ENCODE measurements around the gene SLC9C2. TPM values are rescaled to one million over a fixed set of nuclear protein-coding genes. Genes with fewer than 3 reads are reported as not detected.
"Not testable (repeated sequence)": the region's sequence is repeated elsewhere in the genome, so short reads cannot be mapped to it uniquely, and the experiment has no call there.

SLC9C2 gene, protein sequence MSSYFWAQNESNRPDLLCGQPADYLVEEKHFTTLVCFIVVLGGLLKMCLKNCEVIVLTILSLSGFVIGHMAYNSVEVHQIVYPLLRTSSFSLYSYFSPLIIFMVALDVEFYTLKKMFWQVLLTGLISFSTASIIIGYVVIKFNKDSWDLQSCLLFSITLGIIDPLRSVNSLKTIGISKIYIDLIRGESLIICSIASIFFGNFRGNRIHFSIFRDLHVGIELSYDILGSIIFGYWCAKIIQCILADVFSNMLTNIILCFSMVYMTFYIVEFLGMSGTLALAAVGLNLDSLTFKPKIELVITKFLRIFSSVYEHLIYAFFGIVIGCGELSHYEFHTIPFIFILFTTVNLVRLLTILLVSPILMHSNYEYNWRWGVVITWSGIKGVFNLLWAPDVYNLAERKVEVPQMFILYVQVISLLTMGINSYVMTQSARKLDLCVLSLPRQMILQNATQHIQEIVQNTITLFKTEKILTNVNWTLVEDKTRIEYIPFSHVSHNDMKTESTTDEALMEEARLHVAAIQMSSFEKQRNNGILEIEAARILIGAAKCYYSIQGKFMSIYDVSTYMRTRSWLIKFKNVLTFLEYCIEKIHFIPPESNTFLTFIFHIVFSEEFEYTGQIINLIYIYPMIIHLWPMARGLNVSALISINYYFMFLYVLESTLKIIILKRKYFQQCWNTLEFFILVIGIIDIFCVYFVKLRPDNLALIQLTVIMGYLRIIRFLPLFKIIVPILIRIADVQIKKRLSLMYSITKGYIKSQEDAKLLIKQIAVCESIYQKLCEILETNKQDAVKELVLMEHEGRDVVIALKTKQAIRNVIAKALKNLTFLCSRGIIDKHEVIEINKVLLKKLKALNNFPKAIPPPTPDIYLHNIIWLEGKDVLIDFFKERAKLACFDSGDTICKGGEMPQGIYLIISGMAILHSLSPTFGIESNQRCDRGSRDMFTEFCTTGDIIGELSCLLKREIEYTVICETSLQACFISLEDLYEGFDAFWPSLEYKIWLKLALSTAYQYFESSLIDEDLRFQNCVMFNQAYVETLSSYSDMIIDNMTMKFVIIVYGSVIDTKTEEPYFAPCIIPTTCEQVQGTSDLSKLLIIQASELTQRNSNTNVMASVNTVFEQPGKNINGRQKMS
- total RNA-seq: not detected in 2 replicates

- no peak within 1 kb of the TSS for H3K4me3 ChIP-seq (ENCODE audit: insufficient read depth, low read length)
- no peak for TF ChIP-seq CTCF (IDR thresholded peaks at IDR 0.05; ENCODE audit: extremely low read depth, low read depth, low read length)
- no peak within 1 kb of the TSS for H3K4me2 ChIP-seq (ENCODE audit: insufficient read depth, low read length)
Measured at GRCh38 chr1:173603056-173603591, at the start of gene SLC9C2. SLC9C2 (minus strand) TSS chr1:173603072; CDS start chr1:173601776, 1,296 bp downstream.

DNA sequence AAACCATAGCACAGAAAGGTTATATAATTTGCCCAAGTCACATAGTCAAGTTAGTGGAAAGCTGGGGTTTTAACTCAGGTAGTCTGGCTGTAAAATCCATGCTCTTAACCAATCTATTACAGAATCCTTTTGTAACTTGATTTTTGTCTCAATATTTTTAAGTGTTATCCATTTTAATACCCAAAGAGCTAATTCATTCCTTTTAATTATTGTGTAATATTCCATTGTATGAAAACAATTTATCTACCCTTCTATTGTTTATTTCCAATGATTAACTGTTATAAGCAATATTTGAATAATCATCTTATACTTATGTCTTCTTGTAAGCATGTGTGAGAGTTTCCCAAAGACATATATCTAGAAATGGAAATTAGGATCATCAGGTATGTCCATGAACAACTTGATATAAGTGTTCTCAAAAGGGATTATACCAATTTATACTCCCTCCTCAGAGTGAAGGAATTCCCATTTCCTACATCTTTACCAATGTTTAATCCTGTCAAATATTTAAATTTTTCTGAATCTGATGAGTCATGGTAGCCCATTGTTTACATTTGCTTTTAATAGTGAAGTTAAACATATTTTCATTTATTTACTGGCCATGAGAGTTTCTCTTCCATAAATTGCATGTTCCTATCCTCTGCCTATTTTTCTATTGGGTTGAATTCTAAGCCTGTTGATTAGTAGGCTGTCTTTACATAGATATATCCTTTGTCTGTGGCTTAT lies 46.2 kb upstream of the SLC9C2 start:
- TF ChIP-seq CTCF (IDR thresholded peaks at IDR 0.05; ENCODE audit: extremely low read depth, low read depth, low read length): no peak
- H3K4me2 ChIP-seq (ENCODE audit: insufficient read depth, low read length): no peak overlapping the region
- H4K20me1 ChIP-seq (ENCODE audit: insufficient read depth, low read length): no peaks in the 10 kb centered on the region
- H2AFZ ChIP-seq (ENCODE audit: low read length): no peak overlapping the region
- no peaks in the 10 kb centered on the region for H3K79me2 ChIP-seq (ENCODE audit: insufficient read depth, low read length)
- H3K9me3 ChIP-seq (ENCODE audit: low read depth, low read length): no peaks in the 10 kb centered on the region
- H3K27me3 ChIP-seq (ENCODE audit: insufficient read depth, low read length): no peaks in the 10 kb centered on the region
- no peak for DNase-seq (ENCODE audit: insufficient read length, low spot score, missing footprints)
- no peak overlapping the region for H3K4me3 ChIP-seq (ENCODE audit: insufficient read depth, low read length)
- no peaks in the 10 kb centered on the region for H3K4me1 ChIP-seq (ENCODE audit: insufficient read depth, low read length)
- H3K36me3 ChIP-seq (ENCODE audit: insufficient read depth, low read length): no peaks in the 10 kb centered on the region
- no peak overlapping the region for H3K27ac ChIP-seq (ENCODE audit: low read depth, low read length)

More at GRCh38 chr1:173603056-173603591, at the start of gene SLC9C2:
- Histone ChIP-seq H3K9me3 (ENCODE audit: low read depth, low read length) (no peaks in the 10 kb centered on the region), H3K36me3 (ENCODE audit: insufficient read depth, low read length) (no peaks in the 10 kb centered on the region), H3K79me2 (ENCODE audit: insufficient read depth, low read length) (no peaks in the 10 kb centered on the region), H2AFZ (ENCODE audit: low read length) (no peak within 1 kb of the TSS), H3K27me3 (ENCODE audit: insufficient read depth, low read length) (no peaks in the 10 kb centered on the region), H3K27ac (ENCODE audit: low read depth, low read length) (no peak within 1 kb of the TSS), H4K20me1 (ENCODE audit: insufficient read depth, low read length) (no peaks in the 10 kb centered on the region), H3K4me1 (ENCODE audit: insufficient read depth, low read length) (no peaks in the 10 kb centered on the region)
- DNase-seq (ENCODE audit: insufficient read length, low spot score, missing footprints): no peak

DNA sequence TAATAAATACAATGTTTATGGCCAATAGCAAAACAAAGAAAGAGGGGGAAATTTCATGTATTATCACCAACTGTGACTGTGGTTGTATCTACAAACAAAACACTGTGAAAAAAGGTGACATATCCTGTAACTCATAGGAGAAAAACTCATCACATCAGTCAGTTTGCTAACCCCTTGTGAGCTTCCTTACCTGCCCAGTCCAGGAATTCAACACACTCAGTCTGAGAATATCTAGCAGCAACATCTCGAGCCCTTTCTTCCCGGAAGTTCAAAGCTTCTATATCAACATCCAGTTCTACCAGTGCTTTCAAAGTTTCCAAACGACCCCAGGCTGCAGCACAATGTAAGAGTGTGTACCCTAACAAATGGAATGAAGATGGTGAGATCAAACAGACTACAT lies 43.8 kb upstream of the SLC9C2 start:
- Histone ChIP-seq H4K20me1 (ENCODE audit: insufficient read depth, low read length) (no peaks in the 10 kb centered on the region), H3K9me3 (ENCODE audit: low read depth, low read length) (no peaks in the 10 kb centered on the region), H3K4me3 (ENCODE audit: insufficient read depth, low read length) (no peak overlapping the region), H3K27me3 (ENCODE audit: insufficient read depth, low read length) (no peaks in the 10 kb centered on the region), H3K36me3 (ENCODE audit: insufficient read depth, low read length) (no peaks in the 10 kb centered on the region), H3K4me1 (ENCODE audit: insufficient read depth, low read length) (no peaks in the 10 kb centered on the region), H2AFZ (ENCODE audit: low read length) (no peak overlapping the region), H3K79me2 (ENCODE audit: insufficient read depth, low read length) (no peaks in the 10 kb centered on the region), H3K4me2 (ENCODE audit: insufficient read depth, low read length) (no peak overlapping the region), H3K27ac (ENCODE audit: low read depth, low read length) (no peak overlapping the region)
- no peak for DNase-seq (ENCODE audit: insufficient read length, low spot score, missing footprints)
- no peak for TF ChIP-seq CTCF (IDR thresholded peaks at IDR 0.05; ENCODE audit: extremely low read depth, low read depth, low read length)

- not testable (repeated sequence) for H3K79me2 ChIP-seq (ENCODE audit: insufficient read depth, low read length); H2AFZ ChIP-seq (ENCODE audit: low read length); H3K9me3 ChIP-seq (ENCODE audit: low read depth, low read length); H3K4me2 ChIP-seq (ENCODE audit: insufficient read depth, low read length); H3K27ac ChIP-seq (ENCODE audit: low read depth, low read length); H3K36me3 ChIP-seq (ENCODE audit: insufficient read depth, low read length); H3K4me3 ChIP-seq (ENCODE audit: insufficient read depth, low read length); H4K20me1 ChIP-seq (ENCODE audit: insufficient read depth, low read length); H3K4me1 ChIP-seq (ENCODE audit: insufficient read depth, low read length); DNase-seq (ENCODE audit: insufficient read length, low spot score, missing footprints); H3K27me3 ChIP-seq (ENCODE audit: insufficient read depth, low read length)
Measured at GRCh38 chr1:173642450-173643139, 39.7 kb upstream of the SLC9C2 start.
